Measurements from ENCODE around the gene GNB5. TPM values are rescaled to one million over a fixed set of nuclear protein-coding genes. Genes with fewer than 3 reads are reported as not detected.

Gene GNB5
- total and polyA plus RNA-seq, 8 donors = 11.3 to 18.9 (median 14.5) TPM

- H3K27ac ChIP-seq = no peak overlapping the region
- ATAC-seq (no peak), DNase-seq (no peak)
- H3K36me3 ChIP-seq = no peaks in the 10 kb centered on the region
- peaks cover 16 to 40% of the 10 kb centered on the region in 2 donors for H3K27me3 ChIP-seq
- intact Hi-C loops (cut with DNase I) = no loop called here
- no peak overlapping the region for H3K4me3 ChIP-seq
- H3K4me1 ChIP-seq = peaks cover 0 to 11% of the 10 kb centered on the region in 2 donors
- no peak for TF ChIP-seq CTCF (IDR thresholded peaks at IDR 0.05)
- H3K9me3 ChIP-seq = no peaks in the 10 kb centered on the region
These were observed 81.4 kb downstream of the GNB5 start for GRCh38 chr15:52109559-52110451.

GRCh38 chr15:52107238-52107637, 84.0 kb downstream of the GNB5 start:
- Histone ChIP-seq H3K36me3 (no peaks in the 10 kb centered on the region), H3K4me1 (peaks cover 0 to 9% of the 10 kb centered on the region in 2 donors), H3K9me3 (no peaks in the 10 kb centered on the region), H3K4me3 (no peak overlapping the region), H3K27ac (no peak overlapping the region), H3K27me3 (peaks cover 12 to 29% of the 10 kb centered on the region in 2 donors)
- no peak for DNase-seq
- intact Hi-C loops (cut with DNase I) = no loop called here
- TF ChIP-seq CTCF (IDR thresholded peaks at IDR 0.05) = no peak
- no peak for ATAC-seq

GRCh38 chr15:52106641-52107040, 84.6 kb downstream of the GNB5 start:
- Histone ChIP-seq H3K4me1 (peaks cover 0 to 3% of the 10 kb centered on the region in 2 donors), H3K27me3 (peaks cover 9 to 23% of the 10 kb centered on the region in 2 donors), H3K36me3 (no peaks in the 10 kb centered on the region), H3K9me3 (no peaks in the 10 kb centered on the region), H3K4me3 (no peak overlapping the region), H3K27ac (no peak overlapping the region)
- intact Hi-C loops (cut with DNase I) = no loop called here
- DNase-seq (no peak), ATAC-seq (no peak)
- no peak for TF ChIP-seq CTCF (IDR thresholded peaks at IDR 0.05)

GRCh38 chr15:52105846-52106245, 85.3 kb downstream of the GNB5 start:
- no peaks in the 10 kb centered on the region for H3K36me3 ChIP-seq
- H3K4me1 ChIP-seq = peaks cover 2 to 3% of the 10 kb centered on the region in 2 donors
- intact Hi-C loops (cut with DNase I) = no loop called here
- H3K27me3 ChIP-seq = peaks cover 5 to 16% of the 10 kb centered on the region in 2 donors
- TF ChIP-seq CTCF (IDR thresholded peaks at IDR 0.05) = no peak
- DNase-seq = no peak
- H3K9me3 ChIP-seq = no peaks in the 10 kb centered on the region
- H3K27ac ChIP-seq = no peak overlapping the region
- H3K4me3 ChIP-seq = no peak overlapping the region
- no peak for ATAC-seq

GRCh38 chr15:52104532-52105004, 86.6 kb downstream of the GNB5 start:
- DNase-seq (no peak), ATAC-seq (no peak)
- Histone ChIP-seq H3K4me3 (no peak overlapping the region), H3K36me3 (no peaks in the 10 kb centered on the region), H3K4me1 (peaks cover 3 to 4% of the 10 kb centered on the region in 2 donors), H3K27ac (no peak overlapping the region), H3K27me3 (peaks cover 0 to 3% of the 10 kb centered on the region in 2 donors), H3K9me3 (no peaks in the 10 kb centered on the region)
- no peak for TF ChIP-seq CTCF (IDR thresholded peaks at IDR 0.05)
- intact Hi-C loops (cut with DNase I) = no loop called here
